ENCODE results near the gene ARHGAP10.
A peak's percentile ranks its signal among the peaks of the same experiment; 100 is the strongest.

Gene ARHGAP10

GRCh38 chr4:148041606-148042329 lies 309.9 kb downstream of the ARHGAP10 start:
- DNase-seq (ENCODE audit: low read depth, low spot score), result no peak

- no peak for DNase-seq (ENCODE audit: low read depth, low spot score)
These were observed 312.4 kb downstream of the ARHGAP10 start for GRCh38 chr4:148044089-148044911.

- DNase-seq (ENCODE audit: low read depth, low spot score), result no peak
These were observed 313.0 kb downstream of the ARHGAP10 start for GRCh38 chr4:148044912-148045352.

- no peak for DNase-seq (ENCODE audit: low read depth, low spot score)
These were observed 316.7 kb downstream of the ARHGAP10 start for GRCh38 chr4:148048598-148048997.

- DNase-seq (ENCODE audit: low read depth, low spot score), result no peak
These were observed 319.5 kb downstream of the ARHGAP10 start for GRCh38 chr4:148051403-148051802.

- no peak for DNase-seq (ENCODE audit: low read depth, low spot score)
These were observed 320.6 kb downstream of the ARHGAP10 start for GRCh38 chr4:148052448-148052847.

- no peak for DNase-seq (ENCODE audit: low read depth, low spot score)
These were observed 321.6 kb downstream of the ARHGAP10 start for GRCh38 chr4:148053298-148054003.

- no peak for DNase-seq (ENCODE audit: low read depth, low spot score)
These were observed 322.4 kb downstream of the ARHGAP10 start for GRCh38 chr4:148054275-148054674.

- no peak for DNase-seq (ENCODE audit: low read depth, low spot score)
These were observed 324.0 kb downstream of the ARHGAP10 start for GRCh38 chr4:148055844-148056243.

GRCh38 chr4:148056879-148057278 lies 325.0 kb downstream of the ARHGAP10 start:
- peak; percentile 40 for DNase-seq (ENCODE audit: low read depth, low spot score)

- no peak for DNase-seq (ENCODE audit: low read depth, low spot score)
These were observed 325.6 kb downstream of the ARHGAP10 start for GRCh38 chr4:148057516-148057915.

GRCh38 chr4:148057984-148058859 lies 326.3 kb downstream of the ARHGAP10 start:
- no peak for DNase-seq (ENCODE audit: low read depth, low spot score)

GRCh38 chr4:148059617-148060180 lies 327.8 kb downstream of the ARHGAP10 start:
- DNase-seq (ENCODE audit: low read depth, low spot score), result no peak

- no peak for DNase-seq (ENCODE audit: low read depth, low spot score)
These were observed 328.6 kb downstream of the ARHGAP10 start for GRCh38 chr4:148060264-148061140.

- DNase-seq (ENCODE audit: low read depth, low spot score), result no peak
These were observed 329.2 kb downstream of the ARHGAP10 start for GRCh38 chr4:148061141-148061481.

GRCh38 chr4:148061795-148062194 lies 329.9 kb downstream of the ARHGAP10 start:
- DNase-seq (ENCODE audit: low read depth, low spot score), result no peak

- no peak for DNase-seq (ENCODE audit: low read depth, low spot score)
These were observed 330.5 kb downstream of the ARHGAP10 start for GRCh38 chr4:148062301-148062950.

GRCh38 chr4:148064451-148064850 lies 332.6 kb downstream of the ARHGAP10 start:
- no peak for DNase-seq (ENCODE audit: low read depth, low spot score)

- no peak for DNase-seq (ENCODE audit: low read depth, low spot score)
These were observed 333.2 kb downstream of the ARHGAP10 start for GRCh38 chr4:148065075-148065474.

Measured in activated naive CD8-positive, alpha-beta T cell treated with anti-CD3 and anti-CD28 coated beads, Interleukin-2, amount 50 U/mL, for 16 hours (primary cell).